Right ventricle myocardium inferior (tissue), 1 donor: ENCODE measurements around the gene NR1D2. TPM values are rescaled to one million over a fixed set of nuclear protein-coding genes. Genes with fewer than 3 reads are reported as not detected.
"Not testable (repeated sequence)": the region's sequence is repeated elsewhere in the genome, so short reads cannot be mapped to it uniquely, and the experiment has no call there.

Experiments
- ATAC-seq: fragments of 200-7000 bp; cut with Tn5 transposase; one replicate; pipeline ENCODE4 v1.9.1; 2020; ENCODE audit warnings: mild to moderate bottlenecking, moderate library complexity
- DNase-seq: peaks from one replicate; pipeline ENCODE4 v3.0.0; 2021; ENCODE audit errors: missing footprints
- intact Hi-C: fragments of 100-400 bp; cut with DNase I; formaldehyde crosslinking; loops from one replicate; pipeline ENCODE4 v1.11.0; 2022
- long read RNA-seq: library from polyadenylated mRNA; unstranded; transcript quantifications from one replicate; pipeline ENCODE4 v2.0.0, GENCODE V29; 2021
- total RNA-seq: library from RNA; stranded (reverse); fragmentation: NEBNext Ultra II Directional; extraction: Animal tissue kit (Norgen Biotek cat#: 25700); gene quantifications from one replicate; pipeline ENCODE4 v1.2.1, GENCODE V29; 2021
- donor health status: DM: no; HTN: yes; CAD: no; lungs with severe emphysema.

The NR1D2 gene
- 44.5 TPM for total RNA-seq
- long read RNA-seq, full-length matches to known transcripts = 44 of 52 reads
- long read RNA-seq, partial matches to known transcripts = 2 of 52 reads
- long read RNA-seq, other reads (novel, unspliced or antisense) = 6 of 52 reads

DNA sequence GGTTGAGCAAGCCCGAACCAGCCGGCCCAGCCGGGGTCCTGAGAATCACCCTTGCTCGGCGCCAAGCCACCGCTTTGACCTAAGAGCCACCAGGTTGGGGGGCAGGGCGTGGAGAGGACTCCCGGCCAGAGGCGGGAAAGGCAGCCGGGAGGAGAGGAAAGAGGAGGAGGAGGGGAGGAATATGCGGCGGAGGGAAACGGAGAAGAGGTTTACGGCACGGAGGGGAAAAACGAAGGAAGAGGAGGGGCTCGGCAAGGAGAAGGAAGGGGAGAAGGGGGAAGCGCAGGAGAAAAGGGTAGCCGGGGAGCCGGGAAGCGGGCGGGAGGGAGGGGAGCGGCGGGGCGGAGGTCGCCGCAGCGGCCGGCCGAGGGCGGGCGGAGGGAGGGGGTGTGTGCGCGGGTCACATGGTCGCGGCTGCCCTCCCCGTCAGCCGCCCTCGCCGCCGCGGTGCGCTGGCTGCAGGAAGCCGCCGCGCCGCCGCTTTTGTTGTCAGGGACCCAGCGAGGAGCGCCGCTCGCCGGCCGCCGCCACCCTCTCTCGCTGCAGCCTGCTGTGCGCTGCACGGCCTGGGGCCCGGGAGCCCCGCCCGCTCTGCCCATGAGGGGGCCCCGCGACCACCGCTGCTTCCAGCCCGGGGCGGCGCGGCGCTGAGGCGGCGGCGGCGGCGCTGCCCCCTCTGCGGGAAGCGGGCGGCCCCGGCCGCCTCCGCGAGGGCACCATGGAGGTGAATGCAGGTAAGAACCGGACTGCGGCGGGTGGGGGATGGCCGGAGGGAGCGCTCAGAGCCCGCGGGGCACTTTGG is at the start of gene NR1D2:
NR1D2 (plus strand) TSS at position 426 of the 802 bp plus-strand sequence; CDS start at position 719, 293 bp downstream.
- intact Hi-C loops = loop anchor here (1.0 to 10.0 kb wide), 2 partner anchors 28 to 740 kb away; partner anchors contain the start of genes RPL15 and UBE2E2
- DNase-seq (peak; percentile 92), ATAC-seq (peak; percentile 76)

DNA sequence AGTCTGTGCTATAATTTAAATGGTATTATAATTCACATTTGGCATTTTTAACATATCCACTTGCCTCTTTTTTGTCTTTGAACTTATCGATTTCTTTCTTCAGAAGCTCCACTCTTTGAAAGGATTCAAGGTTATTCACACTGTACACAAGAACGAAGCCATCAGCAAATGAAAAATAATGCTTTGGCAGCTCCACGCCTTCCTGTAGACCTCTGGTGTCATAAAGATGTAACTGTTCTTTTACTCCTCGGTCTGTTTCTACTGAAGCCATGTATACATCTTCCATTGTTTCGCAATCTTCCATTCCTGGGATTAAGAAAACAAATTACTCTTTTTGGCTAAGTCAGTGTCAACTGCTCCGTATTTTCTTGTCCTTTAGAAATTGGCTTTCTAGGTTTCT is 44.3 kb upstream of the NR1D2 start:
- ATAC-seq = no peak

DNA sequence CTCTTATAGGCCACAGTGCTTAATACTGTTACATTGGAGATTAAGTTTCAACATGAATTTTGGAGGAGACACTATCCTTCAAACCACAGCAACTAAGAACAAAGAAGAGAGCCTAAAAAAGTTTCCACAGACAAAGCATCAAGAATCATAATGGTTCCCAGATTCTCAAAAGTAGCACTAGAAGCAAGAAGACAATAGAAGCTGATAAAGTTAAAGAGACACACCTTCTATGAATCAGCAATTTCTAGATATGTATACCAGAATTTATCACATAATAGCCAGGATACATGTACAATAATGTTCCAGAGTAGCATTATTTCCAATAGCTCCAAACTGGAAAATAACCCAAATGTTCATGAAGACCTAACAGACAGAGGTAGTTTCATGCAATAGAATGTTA is 40.5 kb upstream of the NR1D2 start:
- intact Hi-C loops = no loop called here
- DNase-seq (no peak), ATAC-seq (no peak)

More for the DNA sequence above, 44.3 kb upstream of the NR1D2 start:
- intact Hi-C loops = no loop called here
- no peak for DNase-seq

GRCh38 chr3:23909341-23909740 is 35.7 kb upstream of the NR1D2 start:
- intact Hi-C loops = no loop called here
- DNase-seq (no peak), ATAC-seq (no peak)

- intact Hi-C loops = no loop called here
- ATAC-seq (no peak), DNase-seq (no peak)
These were observed 33.7 kb upstream of the NR1D2 start for GRCh38 chr3:23911397-23911796.

DNA sequence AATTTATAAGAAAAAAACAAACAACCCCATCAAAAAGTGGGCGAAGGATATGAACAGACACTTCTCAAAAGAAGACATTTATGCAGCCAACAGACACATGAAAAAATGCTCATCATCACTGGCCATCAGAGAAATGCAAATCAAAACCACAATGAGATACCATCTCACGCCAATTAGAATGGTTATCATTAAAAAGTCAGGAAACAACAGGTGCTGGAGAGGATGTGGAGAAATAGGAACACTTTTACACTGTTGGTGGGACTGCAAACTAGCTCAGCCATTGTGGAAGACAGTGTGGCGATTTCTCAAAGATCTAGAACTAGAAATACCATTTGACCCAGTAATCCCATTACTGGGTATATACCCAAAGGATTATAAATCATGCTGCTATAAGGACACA is 32.8 kb upstream of the NR1D2 start:
- ATAC-seq, intact Hi-C loops, DNase-seq: not testable (repeated sequence)

GRCh38 chr3:23913182-23913581 is 31.9 kb upstream of the NR1D2 start:
- ATAC-seq (no peak), DNase-seq (no peak)
- intact Hi-C loops = no loop called here

- intact Hi-C loops = no loop called here
- DNase-seq (no peak), ATAC-seq (no peak)
These were observed 31.0 kb upstream of the NR1D2 start for GRCh38 chr3:23913873-23914743.

- intact Hi-C loops = no loop called here
- DNase-seq (no peak), ATAC-seq (no peak)
These were observed 29.5 kb upstream of the NR1D2 start for GRCh38 chr3:23915537-23916108.

DNA sequence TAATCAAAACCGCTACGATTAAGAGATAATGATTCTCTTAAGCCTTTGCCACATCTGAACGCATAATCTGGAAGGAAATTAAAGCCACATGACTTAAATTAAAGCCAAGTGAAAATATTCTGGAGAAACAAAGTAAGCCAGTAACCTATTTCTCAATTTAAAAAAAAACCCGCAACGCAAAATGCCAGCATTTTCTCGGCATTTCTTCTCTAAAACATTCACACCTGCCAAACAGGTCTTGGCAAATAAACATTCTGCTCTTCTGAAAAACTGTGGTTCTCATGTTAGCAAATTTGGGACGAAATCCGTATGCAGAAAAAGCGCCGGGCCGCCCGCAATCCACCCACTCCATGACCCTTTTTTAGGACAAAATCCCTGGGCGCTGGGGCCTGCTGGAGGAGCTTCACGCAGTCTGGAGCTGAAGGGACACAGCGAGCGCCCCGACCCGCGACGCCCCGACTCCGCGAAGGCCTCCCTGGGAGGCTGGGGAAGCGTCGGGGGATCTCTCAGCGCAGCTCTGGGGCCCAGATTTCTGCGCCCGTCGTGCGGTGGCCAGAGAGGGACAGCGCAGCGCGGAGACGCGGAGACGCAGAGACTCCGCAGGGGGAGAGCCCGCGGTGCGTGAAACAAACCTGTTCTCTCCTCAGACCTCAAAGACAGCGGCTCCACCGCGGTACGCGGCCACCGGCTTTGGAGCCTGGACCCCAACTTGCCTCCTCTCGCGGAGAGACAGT is 28.8 kb upstream of the NR1D2 start:
- ATAC-seq = peak; percentile 58
- intact Hi-C loops = no loop called here
- peak; percentile 76 for DNase-seq

DNA sequence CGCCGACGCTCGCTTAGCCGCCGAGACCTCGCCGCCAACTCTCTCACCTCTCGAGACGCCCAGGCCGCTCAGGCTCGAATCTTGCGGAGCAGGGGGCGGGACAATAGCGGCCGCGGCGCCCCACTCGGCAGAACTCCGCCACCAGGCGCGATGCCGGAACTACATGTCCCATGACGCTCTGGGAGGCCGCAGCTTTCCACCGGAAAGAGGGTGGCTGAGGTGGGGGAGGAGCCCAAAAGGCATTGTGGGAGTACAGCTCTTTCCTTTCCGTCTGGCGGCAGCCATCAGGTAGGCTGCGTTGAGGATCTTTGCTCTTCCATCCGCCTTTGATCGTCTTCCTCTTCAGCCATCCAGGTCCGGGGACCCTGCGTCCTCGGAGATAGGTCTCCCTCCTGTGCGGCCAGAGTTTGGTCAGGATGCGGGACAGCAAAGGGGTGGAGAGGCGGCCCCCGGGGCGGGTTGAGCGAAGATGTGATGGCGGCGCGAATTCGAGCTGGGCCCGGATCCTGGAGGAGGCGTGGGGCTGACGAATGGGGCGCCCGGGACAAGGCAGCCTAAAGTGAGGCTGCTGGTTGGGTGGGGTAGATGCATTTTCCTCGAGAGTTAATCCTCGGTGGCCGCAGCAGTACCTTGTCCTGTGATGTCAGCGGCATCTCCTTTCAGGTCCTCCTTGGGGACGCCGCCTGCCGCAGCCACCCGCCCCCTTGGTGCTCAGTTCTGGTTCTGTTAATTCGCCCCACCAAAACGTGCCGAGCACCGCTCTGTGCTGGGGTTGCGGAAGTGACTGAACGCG is 28.0 kb upstream of the NR1D2 start, which contains the start of the genes NKIRAS1 and RPL15:
NKIRAS1 (minus strand) TSS at position 105 of the 793 bp plus-strand sequence. CDS start 6,086 bp downstream, outside the sequence.
RPL15 (plus strand) TSS at position 247 of the 793 bp plus-strand sequence. CDS start 728 bp downstream, outside the sequence.
- ATAC-seq = peak; percentile 99
- peak; percentile 98 for DNase-seq
- intact Hi-C loops = loop anchor here (1.0 kb wide), 1 partner anchor 28 kb away; the partner anchor contains the start of gene NR1D2

GRCh38 chr3:23917679-23918303 is 27.3 kb upstream of the NR1D2 start:
- not testable (repeated sequence) for DNase-seq, ATAC-seq
- intact Hi-C loops = loop anchor here (1.0 kb wide), 1 partner anchor 28 kb away; the partner anchor contains the start of gene NR1D2

GRCh38 chr3:23918331-23918730 is 26.8 kb upstream of the NR1D2 start:
- intact Hi-C loops, DNase-seq, ATAC-seq: not testable (repeated sequence)

DNA sequence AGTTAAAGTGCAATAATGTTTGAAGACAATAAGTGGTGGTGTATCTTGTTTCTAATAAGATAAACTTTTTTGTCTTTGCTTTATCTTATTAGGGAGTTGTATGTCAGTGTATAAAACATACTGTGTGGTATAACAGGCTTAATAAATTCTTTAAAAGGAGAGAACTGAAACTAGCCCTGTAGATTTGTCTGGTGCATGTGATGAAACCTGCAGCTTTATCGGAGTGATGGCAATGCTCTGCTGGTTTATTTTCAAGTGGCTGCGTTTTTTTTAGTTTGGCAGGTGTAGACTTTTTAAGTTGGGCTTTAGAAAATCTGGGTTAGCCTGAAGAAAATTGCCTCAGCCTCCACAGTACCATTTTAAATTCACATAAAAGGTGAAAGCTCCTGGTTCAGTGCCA is 25.5 kb upstream of the NR1D2 start:
- intact Hi-C loops = no loop called here
- ATAC-seq = no peak

GRCh38 chr3:23920151-23920655 is 24.9 kb upstream of the NR1D2 start:
- intact Hi-C loops = no loop called here
- DNase-seq (no peak), ATAC-seq (no peak)

More for the DNA sequence above, 25.5 kb upstream of the NR1D2 start:
- no peak for DNase-seq

DNA sequence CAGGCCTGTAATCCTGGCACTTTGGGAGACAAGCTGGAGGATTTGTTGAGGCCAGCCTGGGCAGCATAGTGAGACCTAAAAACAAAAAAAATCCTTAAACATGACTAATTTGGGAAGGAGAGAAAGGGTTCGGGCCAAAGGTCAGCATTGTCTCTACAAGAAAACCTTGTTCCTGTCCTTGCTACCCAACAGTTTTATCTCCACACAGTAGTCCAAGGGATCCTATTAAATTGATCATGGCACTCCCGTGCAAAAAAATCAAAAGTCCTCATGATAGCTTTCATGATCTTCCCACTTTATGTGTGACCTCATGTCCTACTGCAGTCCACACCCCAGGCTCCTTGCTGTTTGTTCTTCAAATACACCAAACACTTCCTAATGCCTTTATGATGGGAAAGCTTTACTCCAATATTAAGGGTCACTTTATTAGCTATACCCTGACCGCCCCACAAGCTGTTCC is 24.0 kb upstream of the NR1D2 start:
- intact Hi-C loops = no loop called here
- ATAC-seq = no peak
- no peak for DNase-seq
